COR-L47 (cell line): ENCODE measurements around the gene NEK6.

ENCODE experiments used
- DNase-seq: peaks from one replicate; lab custom pipeline; 2025; lab: John Stamatoyannopoulos, UW

NEK6 gene

DNA sequence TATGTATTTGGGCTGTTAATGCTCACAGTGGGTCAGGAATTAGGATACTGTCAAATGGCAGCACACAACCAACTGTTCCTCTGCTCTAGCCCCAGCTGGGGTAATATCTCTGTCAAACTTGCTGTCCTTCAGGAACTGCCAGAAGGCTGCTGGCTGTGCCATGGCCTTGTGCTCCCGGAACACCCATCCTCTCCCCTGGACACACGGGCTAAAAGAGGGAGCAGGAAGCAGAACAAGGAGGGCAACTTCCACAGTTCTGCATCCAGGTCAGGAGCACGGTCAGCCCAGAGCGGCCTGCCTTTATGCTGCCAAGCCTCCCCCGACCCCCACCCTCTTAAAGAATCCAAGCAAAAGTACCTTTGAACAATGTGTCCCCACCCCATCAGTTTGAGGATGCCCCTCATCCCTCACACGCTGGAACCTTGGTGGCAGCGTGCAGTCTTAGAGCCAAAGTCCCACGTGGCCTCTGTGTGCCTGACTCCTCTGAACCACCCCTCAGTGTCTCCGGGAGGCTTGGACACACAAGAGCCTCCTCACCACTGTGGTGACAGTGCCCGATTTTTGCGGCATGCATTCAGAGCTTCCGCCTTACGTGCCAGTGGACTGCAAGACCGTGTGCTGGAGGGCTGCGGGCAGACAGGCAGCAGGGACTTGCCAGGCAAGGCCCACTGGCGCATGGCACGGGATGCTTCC is 96.7 kb downstream of the NEK6 start:
- no peak for DNase-seq

GRCh38 chr9:124355039-124355940 is 97.5 kb downstream of the NEK6 start:
- no peak for DNase-seq

DNA sequence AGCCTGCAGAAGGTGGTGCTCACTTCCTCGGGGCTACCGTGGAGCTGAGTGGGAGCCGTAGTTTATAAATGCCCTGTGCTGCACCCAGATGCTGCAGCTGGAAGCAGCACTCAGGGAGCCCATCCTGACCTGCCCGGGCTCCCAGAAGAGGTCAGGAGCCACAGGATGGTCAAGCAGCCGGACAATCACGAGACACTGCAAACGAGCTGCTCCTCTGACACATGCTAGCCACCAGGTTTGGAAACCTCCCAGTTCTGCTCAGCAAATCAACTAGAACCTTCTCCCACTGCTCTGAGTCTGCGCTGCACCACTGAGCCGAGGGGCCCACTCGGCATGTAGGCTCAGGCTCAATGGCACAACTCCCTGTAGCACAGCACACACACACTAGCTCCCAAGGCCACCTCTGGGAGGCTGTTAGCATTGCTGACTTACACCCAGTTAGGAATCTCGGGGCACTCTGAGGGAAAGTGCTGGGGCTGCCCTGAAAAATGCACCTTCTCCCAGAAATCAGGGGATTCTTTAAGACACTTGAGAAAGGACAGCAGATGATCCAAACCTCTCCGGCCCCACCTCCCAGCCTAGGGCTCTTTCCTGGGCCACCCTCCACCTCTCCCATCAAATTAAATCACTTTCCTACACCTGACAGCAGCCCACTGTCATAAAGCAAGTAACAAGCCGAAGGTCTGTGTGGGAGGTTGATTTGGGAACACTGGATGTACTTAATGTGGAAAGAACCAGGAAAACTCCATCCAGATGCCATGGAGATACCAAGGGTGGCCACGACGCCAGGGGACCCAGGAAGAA is 98.4 kb downstream of the NEK6 start:
- DNase-seq: no peak

- DNase-seq: no peak
Measured at GRCh38 chr9:124356745-124357390, 99.1 kb downstream of the NEK6 start.

GRCh38 chr9:124357721-124358361 is 100.1 kb downstream of the NEK6 start:
- no peak for DNase-seq

GRCh38 chr9:124358631-124359030 is 100.9 kb downstream of the NEK6 start:
- DNase-seq: no peak

DNA sequence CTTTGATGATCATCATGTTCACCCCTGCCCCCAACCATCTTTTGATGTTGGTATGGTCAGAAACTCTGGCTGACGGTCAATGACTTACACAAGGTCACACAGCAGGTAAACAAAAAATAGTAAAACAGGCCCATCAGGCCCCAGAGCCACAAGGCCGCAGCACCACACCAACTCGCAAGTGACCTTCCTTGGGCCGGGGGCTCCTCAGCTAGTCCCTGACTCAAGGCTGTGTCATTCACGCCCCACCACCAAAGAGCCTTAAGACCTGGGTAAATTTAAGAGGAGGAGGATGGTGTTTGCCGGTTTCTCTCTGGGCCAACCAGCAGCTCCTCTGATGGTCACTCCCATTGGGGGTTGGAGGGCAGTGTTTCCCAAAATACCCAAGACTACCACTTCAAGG is 101.7 kb downstream of the NEK6 start:
- no peak for DNase-seq

GRCh38 chr9:124359855-124360678 is 102.3 kb downstream of the NEK6 start:
- DNase-seq: no peak

GRCh38 chr9:124361128-124361527 is 103.4 kb downstream of the NEK6 start:
- no peak for DNase-seq

GRCh38 chr9:124363326-124364096 is 105.8 kb downstream of the NEK6 start:
- no peak for DNase-seq

GRCh38 chr9:124364141-124364540 is 106.4 kb downstream of the NEK6 start:
- no peak for DNase-seq

DNA sequence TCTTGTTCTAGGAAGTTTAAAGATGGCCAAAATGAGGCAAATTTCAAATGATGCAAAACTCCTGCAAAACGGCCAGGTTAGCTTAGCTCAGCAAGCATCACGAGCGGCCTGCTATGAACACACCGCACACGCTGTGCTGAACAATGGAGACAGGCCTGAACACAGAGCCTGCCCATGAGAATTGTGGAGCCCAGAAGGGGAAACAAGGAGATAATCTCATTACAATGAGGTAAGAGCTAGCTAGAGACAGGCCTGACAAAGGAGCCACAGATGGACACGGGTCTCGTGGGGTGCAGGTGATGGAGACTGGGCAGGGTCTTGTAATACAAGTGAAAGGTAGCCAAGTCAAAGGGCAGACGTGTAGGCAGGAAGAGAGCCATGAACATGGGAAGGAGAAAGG is 107.3 kb downstream of the NEK6 start:
- DNase-seq: no peak

DNA sequence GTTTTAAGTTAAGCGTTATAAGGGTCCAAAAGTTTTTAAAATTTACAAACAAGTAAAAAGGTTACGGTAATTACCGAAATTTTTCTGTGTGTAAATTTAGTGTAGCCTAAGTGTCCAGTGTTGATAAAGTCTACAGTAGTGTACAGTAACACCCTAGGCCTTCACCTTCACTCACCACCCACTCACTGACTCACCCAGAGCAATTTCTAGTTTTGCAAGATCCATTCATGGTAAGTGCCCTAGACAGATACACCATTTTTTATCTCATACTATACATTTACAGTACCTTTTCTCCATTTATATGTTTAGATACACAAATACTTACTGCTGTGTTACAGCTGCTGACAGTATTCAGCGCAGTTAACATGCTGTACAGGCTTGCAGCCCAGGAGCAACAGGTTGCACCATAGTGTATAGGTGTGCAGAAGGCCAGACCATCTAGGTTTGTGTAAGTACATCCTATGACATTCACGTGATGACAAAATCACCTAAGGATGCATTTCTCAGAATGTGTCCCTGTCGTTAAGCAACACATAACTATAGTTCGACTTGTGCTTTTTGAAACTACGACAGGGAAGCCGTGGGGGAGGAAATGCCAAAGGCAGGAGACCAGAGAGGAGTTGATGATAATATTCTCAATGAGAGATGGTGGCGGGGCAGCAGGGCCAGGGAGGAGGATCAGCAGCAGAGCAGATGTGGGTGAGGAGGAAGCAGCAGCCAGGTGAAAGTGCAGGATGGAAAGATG is 108.9 kb downstream of the NEK6 start:
- no peak for DNase-seq

DNA sequence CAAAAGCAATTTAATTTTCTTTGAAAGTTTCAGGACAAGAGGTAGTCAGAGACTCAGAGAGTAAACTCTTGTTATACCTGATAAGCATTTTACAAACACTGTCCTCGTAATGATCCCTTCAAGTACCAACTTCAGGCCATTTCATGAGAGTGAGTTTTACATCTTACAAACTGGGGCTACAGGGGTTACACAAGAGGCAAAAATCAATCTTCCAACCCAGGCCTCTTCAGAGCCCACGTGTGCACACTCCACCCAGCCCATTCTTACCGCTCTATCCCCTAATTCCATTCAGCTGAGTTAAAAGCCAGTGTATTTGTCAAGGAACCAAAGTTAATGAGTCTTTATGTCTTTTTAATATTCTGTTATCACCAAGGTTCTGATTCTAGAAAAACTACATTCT is 110.9 kb downstream of the NEK6 start:
- no peak for DNase-seq

GRCh38 chr9:124369231-124369797 is 111.6 kb downstream of the NEK6 start:
- no peak for DNase-seq

GRCh38 chr9:124370896-124371582 is 113.3 kb downstream of the NEK6 start:
- DNase-seq: no peak

- DNase-seq: no peak
Measured at GRCh38 chr9:124372038-124372437, 114.3 kb downstream of the NEK6 start.

GRCh38 chr9:124373386-124373785 is 115.6 kb downstream of the NEK6 start:
- DNase-seq: no peak
